Inflammatory macrophage treated with lipopolysaccharide for 1 hour (primary cell): ENCODE results near the gene FARP1.

Source experiments
- DNase-seq, 2 donors: peaks; one replicate each; pipeline ENCODE4 v3.0.0-alpha.2; 2020 to 2022

Gene FARP1

DNA sequence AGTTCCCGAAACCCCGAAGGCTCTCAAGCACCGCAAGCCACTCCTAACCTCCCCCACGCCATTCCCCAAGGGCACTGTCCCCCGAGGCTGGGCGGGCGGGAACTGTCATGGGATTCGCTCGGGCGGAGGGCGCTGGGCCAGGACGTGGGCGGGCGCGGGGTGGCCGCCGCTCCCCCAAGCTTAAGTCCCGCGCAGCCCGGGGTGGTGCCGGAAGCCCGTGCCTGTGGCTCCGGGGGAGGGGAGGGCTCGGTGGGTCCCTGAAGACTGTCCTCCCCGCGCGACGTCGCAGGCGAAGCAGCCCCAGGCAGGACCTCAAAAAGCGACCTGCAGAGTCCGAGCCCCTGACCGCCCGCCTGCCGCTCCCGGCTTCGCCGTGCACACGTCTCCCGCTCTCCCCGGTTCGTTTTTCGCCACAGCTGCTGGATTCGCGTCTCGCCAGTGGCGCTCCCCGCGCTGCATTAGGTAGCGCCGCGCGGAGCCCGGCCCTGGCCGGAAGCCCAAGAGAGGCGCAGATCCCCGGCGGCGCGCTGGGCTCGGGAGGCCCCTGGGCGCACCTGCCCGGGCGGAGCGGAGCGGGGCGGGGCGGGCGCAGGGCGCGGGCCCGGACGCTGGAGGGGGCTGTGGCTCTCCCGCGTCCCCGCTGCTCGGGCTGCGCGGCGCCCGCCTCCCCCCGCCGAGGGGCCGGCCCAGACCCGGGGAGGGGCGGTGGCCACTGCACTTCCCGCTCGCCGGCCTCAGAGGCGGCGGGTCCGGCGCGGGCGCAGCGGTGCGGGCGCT lies at the start of gene FARP1:
FARP1 (plus strand) TSS at position 715 of the 777 bp plus-strand sequence. CDS start 70,149 bp downstream, outside the sequence.
- DNase-seq: peak in 1 of 2 donors; percentile 4

- DNase-seq: no peak
Measured at GRCh38 chr13:98094678-98095266, 48.1 kb upstream of the FARP1 start.

- DNase-seq: no peak
Measured at GRCh38 chr13:98096059-98096458, 46.8 kb upstream of the FARP1 start.

DNA sequence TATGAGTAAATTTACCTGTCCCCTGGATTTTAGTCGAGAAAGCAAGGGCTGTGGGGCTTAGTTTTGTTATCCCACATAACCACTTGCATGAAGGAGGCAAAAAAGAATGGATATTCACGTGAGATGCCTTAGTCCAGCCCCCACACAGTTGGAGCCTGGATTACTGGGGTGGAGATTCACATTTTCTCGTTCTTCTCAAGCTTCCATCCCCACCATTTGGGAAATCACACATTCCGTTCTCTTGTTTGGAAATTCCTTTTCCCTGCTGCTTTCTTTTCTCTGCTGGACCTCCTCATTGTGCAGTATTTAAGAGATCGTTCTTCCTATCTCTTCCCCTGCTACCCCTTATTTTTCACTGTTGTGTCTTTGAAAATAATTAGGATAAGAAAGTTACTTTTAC lies 45.1 kb upstream of the FARP1 start:
- DNase-seq: no peak

- no peak for DNase-seq
Measured at GRCh38 chr13:98098516-98098915, 44.4 kb upstream of the FARP1 start.

DNA sequence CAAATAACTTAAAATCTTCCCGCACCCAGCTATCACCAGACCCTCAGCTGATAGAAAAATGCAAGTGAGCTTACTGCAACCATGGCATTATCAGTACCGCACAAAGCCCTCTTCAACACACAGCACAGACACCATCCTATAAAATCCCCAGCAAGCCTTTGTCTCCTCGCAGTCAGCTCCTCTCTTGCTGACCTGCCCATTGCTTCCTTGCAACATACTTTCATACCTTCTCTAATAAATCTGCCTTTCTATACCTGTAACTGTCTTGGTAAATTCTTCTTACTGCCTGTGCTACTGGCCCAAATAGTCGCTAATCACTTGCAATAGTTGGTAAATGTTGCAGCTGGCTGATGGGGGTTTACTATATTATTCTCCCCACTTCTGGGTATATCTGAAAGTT lies 43.3 kb upstream of the FARP1 start:
- DNase-seq: no peak

DNA sequence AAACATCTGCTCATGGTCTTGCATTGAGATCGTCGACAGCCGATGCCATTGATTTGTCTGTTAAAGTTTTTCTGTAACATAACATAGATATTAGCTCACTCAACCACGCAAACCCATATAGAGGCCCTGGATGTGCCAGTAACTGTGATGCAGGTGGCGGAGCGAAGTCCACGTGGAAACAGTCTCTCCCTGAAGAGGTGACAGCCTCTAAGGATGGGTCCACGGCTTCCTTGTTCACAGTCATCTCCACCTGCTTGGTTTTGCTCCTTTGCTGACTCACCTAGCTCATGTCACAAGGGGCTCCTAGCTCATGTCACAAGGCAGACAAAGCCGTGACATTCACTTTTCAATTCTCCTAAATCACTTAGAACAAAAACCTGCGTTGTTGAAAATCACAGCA lies 42.4 kb upstream of the FARP1 start:
- DNase-seq: no peak

GRCh38 chr13:98103531-98103930 lies 39.4 kb upstream of the FARP1 start:
- no peak for DNase-seq

DNA sequence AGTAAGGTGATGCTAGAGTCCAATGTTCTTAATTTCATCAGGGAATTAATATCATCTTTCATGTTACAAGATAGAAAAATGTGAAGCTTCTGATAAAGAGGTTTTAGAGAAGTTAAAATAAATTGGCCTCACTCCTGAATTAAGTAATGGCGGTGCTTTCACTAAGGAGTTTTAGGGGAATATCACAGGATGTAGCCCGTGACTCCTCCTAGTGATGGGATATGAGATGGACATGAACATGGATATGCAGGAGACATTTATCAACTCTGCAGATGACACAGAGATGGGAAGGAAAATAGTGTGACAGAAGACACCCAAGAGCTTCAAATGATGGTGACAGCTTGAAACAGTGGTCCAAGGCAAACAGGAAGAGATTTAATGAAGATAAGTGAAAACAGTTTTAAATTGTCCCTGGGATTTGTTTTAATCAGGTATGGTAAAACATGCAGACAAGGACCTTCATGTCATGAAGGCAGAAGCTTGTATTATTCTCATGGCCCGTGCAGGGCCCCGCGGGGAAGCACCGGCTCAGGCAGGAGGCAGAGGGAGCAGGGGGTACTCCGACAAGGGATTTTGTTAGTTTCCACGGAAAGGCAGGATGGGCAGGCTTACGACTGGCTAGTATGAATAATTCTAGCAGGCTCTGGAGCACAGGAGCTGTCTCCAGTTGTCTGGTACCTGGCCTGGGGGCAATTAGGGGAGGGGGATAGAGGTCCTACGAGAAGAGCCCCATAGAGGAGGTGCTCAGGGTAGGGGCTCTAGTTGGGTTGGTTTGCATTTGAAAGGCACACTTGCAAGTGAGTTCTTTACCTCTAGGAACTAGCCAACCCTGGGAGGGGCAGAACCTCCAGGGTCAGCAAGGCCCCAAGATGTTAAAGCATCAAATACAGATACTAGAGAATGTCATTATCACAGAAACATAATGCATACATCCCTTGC lies 38.7 kb upstream of the FARP1 start:
- no peak for DNase-seq

DNA sequence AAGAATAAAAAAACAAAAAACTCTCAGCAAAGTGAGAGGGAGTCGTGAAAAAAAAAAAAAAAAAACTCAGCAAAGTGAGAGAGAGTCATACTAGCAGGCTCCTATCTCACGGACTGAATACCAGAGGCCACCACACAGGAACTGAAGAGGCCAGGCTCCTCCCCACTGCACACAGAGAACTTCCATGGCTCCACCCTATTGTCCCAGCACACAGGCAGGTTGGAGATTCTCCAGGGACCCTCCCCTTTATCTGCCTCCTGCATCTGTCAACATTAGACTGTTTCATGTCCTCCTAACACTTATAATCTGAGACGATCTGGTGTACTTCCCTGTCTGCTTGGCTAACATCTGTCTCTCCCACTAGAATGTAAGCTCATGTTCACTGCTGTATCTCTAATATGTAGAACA lies 37.0 kb upstream of the FARP1 start:
- no peak for DNase-seq

GRCh38 chr13:98108341-98108740 lies 34.6 kb upstream of the FARP1 start:
- no peak for DNase-seq

- DNase-seq: no peak
Measured at GRCh38 chr13:98109226-98109853, 33.6 kb upstream of the FARP1 start.

GRCh38 chr13:98110749-98111148 lies 32.1 kb upstream of the FARP1 start:
- DNase-seq: no peak

DNA sequence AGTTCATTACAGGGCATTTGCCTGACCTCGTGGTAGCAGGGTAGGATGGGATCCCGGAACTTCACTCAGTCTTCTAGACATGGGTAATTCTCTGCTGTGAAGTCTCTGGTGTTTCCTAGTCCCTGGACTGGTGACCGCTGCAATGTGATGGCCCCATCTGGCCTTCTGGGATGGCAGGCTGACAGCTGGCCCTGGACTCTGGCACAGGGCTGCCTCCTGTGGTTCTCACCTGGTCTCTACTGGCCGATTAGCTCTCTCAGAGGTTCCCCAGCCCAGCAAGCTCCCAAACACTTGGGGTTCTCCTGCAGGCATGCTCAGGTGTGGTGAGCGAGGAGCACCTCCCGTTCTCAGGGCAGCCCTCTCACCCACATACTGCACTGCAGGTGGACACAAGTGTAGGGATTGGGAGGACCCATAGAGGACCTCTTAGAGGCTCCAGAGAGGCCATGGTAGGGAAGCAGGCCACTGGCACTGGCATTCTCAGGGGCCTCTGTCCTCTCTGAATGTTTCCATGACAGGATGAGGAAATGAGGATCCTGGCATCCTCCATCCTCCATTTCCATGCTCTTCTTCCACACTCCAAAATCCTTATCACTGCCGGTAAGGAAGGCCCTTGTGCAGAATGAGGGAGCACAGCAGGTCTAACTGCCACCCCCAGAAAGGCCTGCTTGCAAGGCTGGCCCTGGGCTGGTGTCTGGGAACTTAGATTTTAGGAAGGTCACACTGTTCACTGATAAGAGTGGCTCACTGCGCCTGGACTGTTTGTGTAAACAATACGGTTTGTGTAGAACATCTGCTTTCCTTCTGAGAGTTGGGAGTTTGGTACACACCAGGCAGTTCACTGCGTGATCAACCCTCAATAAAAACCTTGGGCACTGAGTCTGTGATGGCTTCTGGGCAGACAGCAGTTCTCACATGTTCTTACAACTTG lies 31.5 kb upstream of the FARP1 start:
- no peak for DNase-seq

GRCh38 chr13:98112456-98112855 lies 30.4 kb upstream of the FARP1 start:
- DNase-seq: no peak

GRCh38 chr13:98118865-98119264 lies 24.0 kb upstream of the FARP1 start:
- DNase-seq: no peak

DNA sequence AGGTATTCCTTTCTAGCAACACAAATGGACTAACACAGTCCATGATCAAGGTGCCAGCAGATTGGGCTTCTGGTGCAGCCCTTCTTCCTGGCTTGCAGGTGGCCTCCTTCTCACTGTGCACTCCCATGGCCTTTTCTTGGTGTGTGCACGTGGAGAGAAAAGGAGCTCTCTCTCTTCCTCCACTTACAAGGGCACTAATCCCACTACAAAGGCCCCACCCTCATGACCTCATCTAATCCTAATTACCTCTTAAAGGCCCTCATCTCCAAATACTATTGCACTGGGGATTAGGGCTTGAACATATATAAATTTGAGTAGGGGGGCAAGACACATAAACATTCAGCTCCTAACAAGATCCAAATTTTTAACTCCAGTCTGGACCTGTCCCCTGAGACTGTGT lies 19.7 kb upstream of the FARP1 start:
- no peak for DNase-seq

DNA sequence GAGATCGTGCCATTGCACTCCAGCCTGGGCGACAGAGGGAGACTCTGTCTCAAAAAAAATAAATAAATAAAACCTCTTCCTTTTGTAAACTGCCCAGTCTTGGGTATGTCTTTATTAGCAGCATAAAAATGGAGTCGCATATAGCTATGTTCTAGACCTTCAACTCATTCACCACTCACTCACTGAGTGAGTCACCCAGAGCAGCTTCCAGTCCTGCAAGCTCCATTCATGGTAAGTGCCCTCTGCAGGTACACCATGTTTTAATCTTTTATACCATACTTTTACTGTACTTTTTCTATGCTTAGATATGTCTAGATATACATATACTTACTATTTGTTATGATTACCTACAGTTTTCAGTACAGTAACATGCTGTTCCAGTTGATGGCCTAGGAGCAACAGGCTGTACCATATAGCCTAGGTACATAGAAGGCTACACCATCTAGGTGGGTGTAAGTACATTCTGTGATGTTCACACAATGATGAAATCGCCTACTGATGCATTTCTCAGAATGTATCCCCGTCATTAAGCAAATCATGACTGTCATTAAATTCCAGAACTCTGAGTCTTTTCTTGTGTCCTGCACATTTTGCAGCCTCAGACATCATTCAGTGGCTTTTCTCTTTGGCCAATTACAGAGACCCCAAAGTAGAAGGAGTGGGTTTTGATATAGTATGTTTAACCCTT lies 13.7 kb upstream of the FARP1 start:
- DNase-seq: no peak

GRCh38 chr13:98133946-98134345 lies 8.9 kb upstream of the FARP1 start:
- DNase-seq: peak; percentile 17 to 41

DNA sequence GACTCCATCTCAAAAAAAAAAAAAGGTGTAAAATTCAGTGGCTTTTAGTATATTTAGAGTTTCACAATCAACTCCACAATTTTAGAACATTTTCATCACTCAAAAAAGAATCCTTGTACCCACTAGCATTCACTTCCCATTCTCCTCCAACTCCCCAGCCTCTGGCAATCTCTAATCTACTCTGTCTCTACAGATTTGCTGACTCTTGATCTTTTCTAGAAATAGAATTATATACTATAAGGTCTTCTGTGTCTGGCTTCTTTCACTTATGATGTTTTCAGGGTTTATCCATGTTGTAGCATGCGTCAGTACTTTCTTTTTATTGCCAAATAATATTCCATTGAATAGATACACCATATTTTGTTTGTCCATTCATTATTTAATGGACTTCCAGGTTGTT lies 8.0 kb upstream of the FARP1 start:
- DNase-seq: no peak

- no peak for DNase-seq
Measured at GRCh38 chr13:98141091-98141490, 1.8 kb upstream of the FARP1 start.
